CD8-positive, alpha-beta memory T cell (primary cell): ENCODE results near the gene PHF21B. TPM values are rescaled to one million over a fixed set of nuclear protein-coding genes. Genes with fewer than 3 reads are reported as not detected.
A peak's percentile ranks its signal among the peaks of the same experiment; 100 is the strongest.

Experiments used
- CTCF ChIA-PET: fragments of 350-600 bp; sonication (Branson Sonifier 250); formaldehyde crosslinking; loops from one replicate; lab custom pipeline; 2021; ENCODE audit warnings: antibody characterized with exemption; lab: Charles Lee
- POLR2A ChIA-PET: fragments of 350-600 bp; sonication (Branson Sonifier 250); formaldehyde crosslinking; loops from one replicate; lab custom pipeline; 2021; ENCODE audit warnings: antibody characterized with exemption; lab: Charles Lee
- DNase-seq, 5 donors: peaks; one replicate each; pipeline versions ENCODE4 v3.0.0 to v3.0.0-alpha.2; 2020 to 2022; ENCODE audit warnings: mixed read lengths in 1 of 5
- H3K27ac ChIP-seq: one replicate; pipeline ENCODE4 v1.7.0; 2013; ENCODE audit warnings: low read depth, mild to moderate bottlenecking, low read length, moderate library complexity
- H3K27me3 ChIP-seq: 2 replicates; pipeline ENCODE4 v1.7.0; 2013; ENCODE audit warnings: low read length, mild to moderate bottlenecking; ENCODE audit not compliant: insufficient read depth, poor library complexity, severe bottlenecking
- H3K36me3 ChIP-seq: 2 replicates; pipeline ENCODE4 v1.7.0; 2013; ENCODE audit warnings: mild to moderate bottlenecking, low read length, moderate library complexity; ENCODE audit not compliant: insufficient read depth
- H3K4me1 ChIP-seq: 2 replicates; pipeline ENCODE4 v1.7.0; 2013; ENCODE audit warnings: mild to moderate bottlenecking, low read length, moderate library complexity; ENCODE audit not compliant: insufficient read depth
- H3K4me3 ChIP-seq: 2 replicates; pipeline ENCODE4 v1.7.0; 2013; ENCODE audit warnings: mild to moderate bottlenecking, low read length
- H3K9me3 ChIP-seq: 2 replicates; pipeline ENCODE4 v1.7.0; 2013; ENCODE audit warnings: mild to moderate bottlenecking, low read length
- H3K27ac Mint-ChIP-seq, 8 donors: one replicate each; pipeline ENCODE4 v1.8.0; 2020 to 2021; ENCODE audit warnings: mixed read lengths in 8 of 8, mild to moderate bottlenecking in 6 of 8, inconsistent platforms in 3 of 8, moderate library complexity in 3 of 8
- H3K27me3 Mint-ChIP-seq, 2 donors: one replicate each; pipeline ENCODE4 v1.8.0; 2020 to 2021; ENCODE audit warnings: mixed read lengths in 2 of 2, mild to moderate bottlenecking in 1 of 2, moderate library complexity in 1 of 2
- H3K36me3 Mint-ChIP-seq, 3 donors: one replicate each; pipeline ENCODE4 v1.8.0; 2020 to 2021; ENCODE audit warnings: mixed read lengths in 3 of 3, inconsistent platforms in 1 of 3, mild to moderate bottlenecking in 1 of 3
- H3K4me1 Mint-ChIP-seq, 3 donors: one replicate each; pipeline ENCODE4 v1.8.0; 2020 to 2021; ENCODE audit warnings: mixed read lengths in 3 of 3, inconsistent platforms in 1 of 3, mild to moderate bottlenecking in 1 of 3
- H3K4me3 Mint-ChIP-seq, 7 donors: one replicate each; pipeline ENCODE4 v1.8.0; 2020 to 2021; ENCODE audit warnings: mixed read lengths in 7 of 7, mild to moderate bottlenecking in 6 of 7, moderate library complexity in 4 of 7, inconsistent platforms in 2 of 7
- H3K9me3 Mint-ChIP-seq, 5 donors: one replicate each; pipeline ENCODE4 v1.8.0; 2020 to 2022; ENCODE audit warnings: mixed read lengths in 5 of 5, mild to moderate bottlenecking in 3 of 5, moderate library complexity in 2 of 5, inconsistent platforms in 1 of 5
- polyA plus RNA-seq: library from polyadenylated mRNA; unstranded; fragments of 300-500 nt; fragmentation: Illumina TruSeq; gene quantifications from one replicate; pipeline ENCODE4 v1.2.3, GENCODE V29; 2021
- total RNA-seq, 2 experiments: library from RNA; stranded (reverse); gene quantifications; one replicate each; pipeline ENCODE4 v1.2.3, GENCODE V29; 2021

PHF21B gene
- total and polyA plus RNA-seq, 3 experiments from 2014 or later: not detected

DNA sequence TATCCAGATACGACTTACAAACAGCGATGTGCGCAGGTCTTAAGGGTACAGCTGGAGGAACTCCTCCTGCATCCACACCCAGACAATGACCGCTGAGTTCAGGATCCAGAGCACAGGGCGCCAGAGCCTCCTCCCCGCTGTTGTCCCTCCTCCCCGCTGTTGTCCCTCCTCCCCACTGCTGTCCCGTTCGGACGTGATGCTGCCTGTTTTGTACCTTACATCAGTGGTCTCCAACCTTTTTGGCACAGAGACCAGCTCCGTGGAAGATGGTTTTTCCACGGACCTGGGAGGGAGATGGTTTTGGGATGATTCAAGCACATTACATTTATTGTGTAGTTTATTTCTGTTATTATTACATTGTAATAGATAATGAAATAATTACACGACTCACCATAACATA is 62.0 kb downstream of the PHF21B start:
- no peak for DNase-seq
- Mint-ChIP-seq H3K27ac (no peak overlapping the region), H3K36me3 (no peaks in the 10 kb centered on the region), H3K9me3 (peaks cover 0 to 3% (median 0%) of the 10 kb centered on the region in 5 donors), H3K4me3 (no peak overlapping the region), H3K27me3 (peaks cover 4 to 6% of the 10 kb centered on the region in 2 donors), H3K4me1 (no peaks in the 10 kb centered on the region)
- no peak overlapping the region for H3K4me3 ChIP-seq
- no peaks in the 10 kb centered on the region for H3K36me3 ChIP-seq
- H3K9me3 ChIP-seq: no peaks in the 10 kb centered on the region
- ChIA-PET POLR2A (no interaction called here), CTCF (no interaction called here)
- H3K4me1 ChIP-seq: no peaks in the 10 kb centered on the region
- no peak overlapping the region for H3K27ac ChIP-seq
- no peaks in the 10 kb centered on the region for H3K27me3 ChIP-seq

- CTCF ChIA-PET: no interaction called here
- peaks cover 0 to 3% (median 0%) of the 10 kb centered on the region in 5 donors for H3K9me3 Mint-ChIP-seq
These were observed 62.8 kb downstream of the PHF21B start for GRCh38 chr22:44947049-44947448.

GRCh38 chr22:44944883-44945601 is 64.8 kb downstream of the PHF21B start:
- H3K4me3 ChIP-seq: no peak overlapping the region
- Mint-ChIP-seq H3K27me3 (peaks cover 6 to 13% of the 10 kb centered on the region in 2 donors), H3K9me3 (no peaks in the 10 kb centered on the region), H3K36me3 (no peaks in the 10 kb centered on the region), H3K27ac (peak overlapping the region in 1 of 8 donors; percentile 24), H3K4me1 (no peaks in the 10 kb centered on the region), H3K4me3 (no peak overlapping the region)
- DNase-seq: no peak
- no peak overlapping the region for H3K27ac ChIP-seq
- ChIA-PET CTCF (no interaction called here), POLR2A (no interaction called here)
- H3K9me3 ChIP-seq: no peaks in the 10 kb centered on the region
- no peaks in the 10 kb centered on the region for H3K36me3 ChIP-seq
- no peaks in the 10 kb centered on the region for H3K27me3 ChIP-seq
- H3K4me1 ChIP-seq: no peaks in the 10 kb centered on the region

More at GRCh38 chr22:44947049-44947448, 62.8 kb downstream of the PHF21B start:
- H3K9me3 ChIP-seq: no peaks in the 10 kb centered on the region
- Mint-ChIP-seq H3K4me1 (no peaks in the 10 kb centered on the region), H3K27ac (no peak overlapping the region), H3K4me3 (no peak overlapping the region), H3K27me3 (peaks cover 4 to 6% of the 10 kb centered on the region in 2 donors), H3K36me3 (no peaks in the 10 kb centered on the region)
- no peak overlapping the region for H3K4me3 ChIP-seq
- no peaks in the 10 kb centered on the region for H3K36me3 ChIP-seq
- DNase-seq: no peak
- POLR2A ChIA-PET: no interaction called here
- no peaks in the 10 kb centered on the region for H3K4me1 ChIP-seq
- H3K27me3 ChIP-seq: no peaks in the 10 kb centered on the region
- H3K27ac ChIP-seq: no peak overlapping the region

GRCh38 chr22:44943701-44944324 is 66.0 kb downstream of the PHF21B start:
- no peaks in the 10 kb centered on the region for H3K27me3 ChIP-seq
- H3K4me3 ChIP-seq: no peak overlapping the region
- no peaks in the 10 kb centered on the region for H3K4me1 ChIP-seq
- ChIA-PET POLR2A (no interaction called here), CTCF (no interaction called here)
- no peaks in the 10 kb centered on the region for H3K36me3 ChIP-seq
- H3K9me3 Mint-ChIP-seq: no peaks in the 10 kb centered on the region
- H3K27ac ChIP-seq: no peak overlapping the region
- H3K36me3 Mint-ChIP-seq: no peaks in the 10 kb centered on the region
- peaks cover 6 to 14% of the 10 kb centered on the region in 2 donors for H3K27me3 Mint-ChIP-seq
- H3K4me1 Mint-ChIP-seq: no peaks in the 10 kb centered on the region
- H3K9me3 ChIP-seq: no peaks in the 10 kb centered on the region
- DNase-seq: no peak
- no peak overlapping the region for H3K27ac Mint-ChIP-seq
- H3K4me3 Mint-ChIP-seq: no peak overlapping the region

DNA sequence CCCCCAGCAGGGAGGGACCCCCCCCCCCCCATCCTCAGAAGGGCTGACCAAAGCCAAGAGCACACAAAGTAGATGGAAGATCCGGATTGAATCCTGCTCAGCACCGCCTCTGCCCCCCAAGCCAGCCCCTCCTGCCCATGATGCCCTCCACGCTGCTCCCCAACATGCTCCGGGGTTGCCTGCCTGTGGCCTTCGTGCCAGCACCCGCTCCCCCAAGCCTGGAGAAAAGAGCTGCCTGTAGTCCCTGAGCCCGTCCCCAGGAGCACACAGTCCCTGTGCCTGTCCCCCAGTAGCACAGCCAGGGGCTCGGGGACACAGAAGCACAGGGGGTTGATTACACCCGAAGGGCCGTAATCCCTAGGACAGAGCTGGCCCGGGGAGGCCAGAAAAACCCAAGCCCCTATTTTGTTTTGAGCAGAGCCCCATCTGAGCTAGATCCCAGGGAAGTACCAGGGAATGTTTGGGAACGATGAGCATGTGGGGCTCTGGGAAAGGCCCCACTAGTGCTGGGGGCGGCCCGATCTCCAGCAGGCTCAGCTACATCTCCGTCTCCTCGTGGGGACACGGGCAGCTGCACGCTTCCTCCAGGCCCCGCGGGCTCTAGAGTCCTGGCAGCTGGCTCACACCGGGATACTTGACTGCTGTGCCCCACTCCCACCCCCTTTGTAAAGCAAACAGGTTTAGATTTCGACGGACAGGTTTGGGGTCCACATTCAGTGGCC is 66.7 kb downstream of the PHF21B start:
- POLR2A ChIA-PET: no interaction called here
- no peak overlapping the region for H3K27ac Mint-ChIP-seq
- no peaks in the 10 kb centered on the region for H3K9me3 Mint-ChIP-seq
- H3K27me3 ChIP-seq: no peaks in the 10 kb centered on the region
- DNase-seq: no peak
- H3K4me3 Mint-ChIP-seq: no peak overlapping the region
- H3K9me3 ChIP-seq: no peaks in the 10 kb centered on the region
- H3K4me1 ChIP-seq: no peaks in the 10 kb centered on the region
- H3K36me3 Mint-ChIP-seq: no peaks in the 10 kb centered on the region
- H3K4me3 ChIP-seq: no peak overlapping the region
- no peaks in the 10 kb centered on the region for H3K4me1 Mint-ChIP-seq
- peaks cover 8 to 17% of the 10 kb centered on the region in 2 donors for H3K27me3 Mint-ChIP-seq
- no peaks in the 10 kb centered on the region for H3K36me3 ChIP-seq
- no peak overlapping the region for H3K27ac ChIP-seq
- CTCF ChIA-PET: no interaction called here

- Histone ChIP-seq H3K36me3 (no peaks in the 10 kb centered on the region), H3K4me1 (no peaks in the 10 kb centered on the region), H3K27me3 (no peaks in the 10 kb centered on the region), H3K9me3 (no peaks in the 10 kb centered on the region), H3K27ac (no peak overlapping the region), H3K4me3 (no peak overlapping the region)
- Mint-ChIP-seq H3K9me3 (no peaks in the 10 kb centered on the region), H3K4me1 (no peaks in the 10 kb centered on the region), H3K4me3 (no peak overlapping the region), H3K27me3 (peaks cover 8 to 17% of the 10 kb centered on the region in 2 donors), H3K27ac (no peak overlapping the region), H3K36me3 (no peaks in the 10 kb centered on the region)
- CTCF ChIA-PET: no interaction called here
- POLR2A ChIA-PET: no interaction called here
- DNase-seq: no peak
These were observed 67.7 kb downstream of the PHF21B start for GRCh38 chr22:44942056-44942455.

DNA sequence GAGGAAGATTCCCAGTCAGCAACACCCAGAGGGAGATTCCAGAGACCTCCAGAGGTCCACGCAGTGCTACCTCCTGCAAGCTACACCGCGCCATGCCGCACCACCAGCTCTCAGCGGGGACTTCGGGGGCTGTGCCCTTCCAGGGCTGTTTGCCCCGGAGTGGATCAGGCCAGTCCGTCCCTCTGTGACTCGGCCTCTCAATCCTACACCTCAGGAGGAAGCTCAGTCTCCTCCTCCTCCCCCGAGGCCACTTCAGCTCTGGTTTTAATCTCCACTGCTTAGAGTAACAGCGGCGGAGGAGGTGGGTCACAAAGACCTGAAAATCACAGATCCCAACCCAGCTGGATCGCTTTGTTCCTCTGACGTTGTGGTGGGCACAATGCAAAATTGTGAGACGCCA is 68.6 kb downstream of the PHF21B start:
- Mint-ChIP-seq H3K4me1 (no peaks in the 10 kb centered on the region), H3K27ac (no peak overlapping the region), H3K9me3 (no peaks in the 10 kb centered on the region), H3K4me3 (no peak overlapping the region), H3K36me3 (no peaks in the 10 kb centered on the region), H3K27me3 (peaks cover 8 to 14% of the 10 kb centered on the region in 2 donors)
- no peaks in the 10 kb centered on the region for H3K9me3 ChIP-seq
- no peaks in the 10 kb centered on the region for H3K36me3 ChIP-seq
- no peak for DNase-seq
- CTCF ChIA-PET: no interaction called here
- POLR2A ChIA-PET: no interaction called here
- no peak overlapping the region for H3K4me3 ChIP-seq
- no peaks in the 10 kb centered on the region for H3K27me3 ChIP-seq
- no peaks in the 10 kb centered on the region for H3K4me1 ChIP-seq
- H3K27ac ChIP-seq: no peak overlapping the region

DNA sequence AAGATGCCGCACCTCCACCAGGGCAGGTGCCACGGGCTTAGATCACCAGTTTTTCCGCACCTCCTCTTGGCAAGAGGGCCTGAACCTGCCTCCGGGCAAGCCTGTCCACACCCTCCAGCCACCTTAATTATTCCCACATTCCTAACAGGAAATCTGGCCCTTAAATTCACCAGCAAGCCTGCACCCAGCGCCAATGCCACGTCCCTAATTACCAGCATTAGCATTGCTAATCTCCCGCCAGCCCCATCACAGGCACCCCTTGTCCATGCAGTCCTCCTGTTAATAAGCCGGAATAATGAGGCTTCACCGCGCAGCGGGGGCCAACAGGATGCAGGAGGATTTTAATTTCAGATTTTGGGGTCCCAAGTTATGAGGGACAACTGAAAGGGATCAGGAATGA is 69.7 kb downstream of the PHF21B start:
- Histone ChIP-seq H3K27me3 (no peaks in the 10 kb centered on the region), H3K27ac (no peak overlapping the region), H3K4me1 (no peaks in the 10 kb centered on the region), H3K9me3 (no peaks in the 10 kb centered on the region), H3K36me3 (no peaks in the 10 kb centered on the region), H3K4me3 (no peak overlapping the region)
- DNase-seq: no peak
- Mint-ChIP-seq H3K27me3 (peaks cover 7 to 13% of the 10 kb centered on the region in 2 donors), H3K4me3 (no peak overlapping the region), H3K36me3 (no peaks in the 10 kb centered on the region), H3K27ac (peak overlapping the region in 1 of 8 donors; percentile 47), H3K9me3 (no peaks in the 10 kb centered on the region), H3K4me1 (no peaks in the 10 kb centered on the region)
- ChIA-PET POLR2A (no interaction called here), CTCF (no interaction called here)
